IPS-18c (cell line): ENCODE measurements around the gene SMIM10L2A.
"Not testable (repeated sequence)": the region's sequence is repeated elsewhere in the genome, so short reads cannot be mapped to it uniquely, and the experiment has no call there.

Experiments used
- H3K4me3 ChIP-seq: 2 replicates; pipeline ENCODE4 v1.7.0; 2013; ENCODE audit warnings: low read depth, mild to moderate bottlenecking, low read length, moderate library complexity; ENCODE audit not compliant: insufficient read depth
- H3K9me3 ChIP-seq: one replicate; pipeline ENCODE4 v1.6.1; 2013; ENCODE audit warnings: mild to moderate bottlenecking, low read length, moderate library complexity; ENCODE audit not compliant: control insufficient read depth, insufficient read depth

The SMIM10L2A gene

GRCh38 chrX:135421932-135422809 lies at the start of gene SMIM10L2A:
Gene SMIM10L2A (plus strand): TSS chrX:135421944. CDS start chrX:135422132, 188 bp downstream.
- Histone ChIP-seq H3K4me3 (peak within 1 kb of the TSS; percentile 50), H3K9me3 (peaks cover 4% of the 10 kb centered on the region)

- H3K4me3 ChIP-seq: no peak overlapping the region
Observed at GRCh38 chrX:135373357-135373756, 48.4 kb upstream of the SMIM10L2A start.

GRCh38 chrX:135382260-135382659 lies 39.5 kb upstream of the SMIM10L2A start:
- Histone ChIP-seq H3K4me3 (no peak overlapping the region), H3K9me3 (peaks cover 4% of the 10 kb centered on the region)

More at GRCh38 chrX:135373357-135373756, 48.4 kb upstream of the SMIM10L2A start:
- peaks cover 4% of the 10 kb centered on the region for H3K9me3 ChIP-seq

- Histone ChIP-seq H3K9me3 (peaks cover 4% of the 10 kb centered on the region), H3K4me3 (no peak overlapping the region)
Observed at GRCh38 chrX:135383249-135383648, 38.5 kb upstream of the SMIM10L2A start.

- Histone ChIP-seq H3K9me3 (peaks cover 2% of the 10 kb centered on the region), H3K4me3 (no peak overlapping the region)
Observed at GRCh38 chrX:135384161-135384836, 37.4 kb upstream of the SMIM10L2A start.

GRCh38 chrX:135388841-135389240 lies 32.9 kb upstream of the SMIM10L2A start:
- peaks cover 5% of the 10 kb centered on the region for H3K9me3 ChIP-seq
- no peak overlapping the region for H3K4me3 ChIP-seq

GRCh38 chrX:135389243-135389642 lies 32.5 kb upstream of the SMIM10L2A start:
- no peak overlapping the region for H3K4me3 ChIP-seq

GRCh38 chrX:135389717-135390116 lies 32.0 kb upstream of the SMIM10L2A start:
- Histone ChIP-seq H3K9me3 (peaks cover 5% of the 10 kb centered on the region), H3K4me3 (no peak overlapping the region)

More at GRCh38 chrX:135389243-135389642, 32.5 kb upstream of the SMIM10L2A start:
- peaks cover 5% of the 10 kb centered on the region for H3K9me3 ChIP-seq

- peaks cover 7% of the 10 kb centered on the region for H3K9me3 ChIP-seq
- H3K4me3 ChIP-seq: no peak overlapping the region
Observed at GRCh38 chrX:135391734-135392133, 30.0 kb upstream of the SMIM10L2A start.

GRCh38 chrX:135393051-135393450 lies 28.7 kb upstream of the SMIM10L2A start:
- H3K9me3 ChIP-seq: peaks cover 7% of the 10 kb centered on the region
- no peak overlapping the region for H3K4me3 ChIP-seq

GRCh38 chrX:135395064-135395463 lies 26.7 kb upstream of the SMIM10L2A start:
- H3K4me3 ChIP-seq: no peak overlapping the region
- peaks cover 7% of the 10 kb centered on the region for H3K9me3 ChIP-seq

GRCh38 chrX:135396109-135396508 lies 25.6 kb upstream of the SMIM10L2A start:
- Histone ChIP-seq H3K4me3 (no peak overlapping the region), H3K9me3 (peaks cover 5% of the 10 kb centered on the region)

GRCh38 chrX:135396566-135396965 lies 25.2 kb upstream of the SMIM10L2A start:
- H3K9me3 ChIP-seq: peaks cover 5% of the 10 kb centered on the region
- H3K4me3 ChIP-seq: no peak overlapping the region

- Histone ChIP-seq H3K9me3 (peaks cover 5% of the 10 kb centered on the region), H3K4me3 (no peak overlapping the region)
Observed at GRCh38 chrX:135397652-135398051, 24.1 kb upstream of the SMIM10L2A start.

GRCh38 chrX:135403374-135403773 lies 18.4 kb upstream of the SMIM10L2A start:
- peaks cover 4% of the 10 kb centered on the region for H3K9me3 ChIP-seq
- H3K4me3 ChIP-seq: no peak overlapping the region

- not testable (repeated sequence) for H3K4me3 ChIP-seq, H3K9me3 ChIP-seq
Observed at GRCh38 chrX:135406428-135406827, 15.3 kb upstream of the SMIM10L2A start.

GRCh38 chrX:135408794-135409193 lies 12.9 kb upstream of the SMIM10L2A start:
- no peak overlapping the region for H3K4me3 ChIP-seq
- H3K9me3 ChIP-seq: peaks cover 2% of the 10 kb centered on the region
